Measurements from ENCODE around the gene TNFRSF25. TPM values are rescaled to one million over a fixed set of nuclear protein-coding genes. Genes with fewer than 3 reads are reported as not detected.
"Not testable (repeated sequence)": the region's sequence is repeated elsewhere in the genome, so short reads cannot be mapped to it uniquely, and the experiment has no call there.

The TNFRSF25 gene
- total and polyA plus RNA-seq, 2 donors = 29.1 to 51.6 TPM

- not testable (repeated sequence) for H3K4me1 ChIP-seq (ENCODE audit: control insufficient read depth in 2 of 2, insufficient read depth in 2 of 2, low read length in 2 of 2); H3K9me3 ChIP-seq (ENCODE audit: control insufficient read depth in 2 of 2, insufficient read depth in 1 of 2, low read length in 1 of 2); DNase-seq (ENCODE audit: low read depth in 6 of 9, low spot score in 9 of 9); H3K36me3 ChIP-seq (ENCODE audit: control insufficient read depth in 2 of 2, insufficient read depth in 2 of 2, low read length in 1 of 2); H3K27ac ChIP-seq (ENCODE audit: low read depth in 1 of 2, low read length in 1 of 2); H3K4me3 ChIP-seq (ENCODE audit: low read length in 2 of 2)
- H3K27me3 ChIP-seq (ENCODE audit: control insufficient read depth in 2 of 2, insufficient read depth in 1 of 2, low read length in 1 of 2) = peaks cover 61 to 89% of the 10 kb centered on the region in 2 donors
- WGBS = 14% methylated on average over 85 of the region's 85 CpGs
These were observed 11.8 kb downstream of the TNFRSF25 start for GRCh38 chr1:6453895-6454855.

- peaks cover 0 to 3% of the 10 kb centered on the region in 2 donors for H3K4me1 ChIP-seq (ENCODE audit: control insufficient read depth in 2 of 2, insufficient read depth in 2 of 2, low read length in 2 of 2)
- H3K27ac ChIP-seq (ENCODE audit: low read depth in 1 of 2, low read length in 1 of 2) = no peak overlapping the region
- no peak for DNase-seq (ENCODE audit: low read depth in 6 of 9, low spot score in 9 of 9)
- H3K4me3 ChIP-seq (ENCODE audit: low read length in 2 of 2) = no peak overlapping the region
- 85% methylated on average over 6 of the region's 6 CpGs for WGBS
- no peaks in the 10 kb centered on the region for H3K36me3 ChIP-seq (ENCODE audit: control insufficient read depth in 2 of 2, insufficient read depth in 2 of 2, low read length in 1 of 2)
- peaks cover 73 to 93% of the 10 kb centered on the region in 2 donors for H3K27me3 ChIP-seq (ENCODE audit: control insufficient read depth in 2 of 2, insufficient read depth in 1 of 2, low read length in 1 of 2)
- no peaks in the 10 kb centered on the region for H3K9me3 ChIP-seq (ENCODE audit: control insufficient read depth in 2 of 2, insufficient read depth in 1 of 2, low read length in 1 of 2)
These were observed 15.0 kb downstream of the TNFRSF25 start for GRCh38 chr1:6450943-6451373.

GRCh38 chr1:6450486-6450885, 15.5 kb downstream of the TNFRSF25 start:
- not testable (repeated sequence) for DNase-seq (ENCODE audit: low read depth in 6 of 9, low spot score in 9 of 9); H3K4me1 ChIP-seq (ENCODE audit: control insufficient read depth in 2 of 2, insufficient read depth in 2 of 2, low read length in 2 of 2); H3K27ac ChIP-seq (ENCODE audit: low read depth in 1 of 2, low read length in 1 of 2); H3K36me3 ChIP-seq (ENCODE audit: control insufficient read depth in 2 of 2, insufficient read depth in 2 of 2, low read length in 1 of 2); H3K9me3 ChIP-seq (ENCODE audit: control insufficient read depth in 2 of 2, insufficient read depth in 1 of 2, low read length in 1 of 2); H3K4me3 ChIP-seq (ENCODE audit: low read length in 2 of 2)
- 28% methylated on average over 10 of the region's 10 CpGs for WGBS
- H3K27me3 ChIP-seq (ENCODE audit: control insufficient read depth in 2 of 2, insufficient read depth in 1 of 2, low read length in 1 of 2) = peaks cover 71 to 92% of the 10 kb centered on the region in 2 donors

GRCh38 chr1:6450005-6450450, 15.9 kb downstream of the TNFRSF25 start:
- Histone ChIP-seq H3K4me1 (ENCODE audit: control insufficient read depth in 2 of 2, insufficient read depth in 2 of 2, low read length in 2 of 2) (peaks cover 0 to 3% of the 10 kb centered on the region in 2 donors), H3K36me3 (ENCODE audit: control insufficient read depth in 2 of 2, insufficient read depth in 2 of 2, low read length in 1 of 2) (no peaks in the 10 kb centered on the region), H3K9me3 (ENCODE audit: control insufficient read depth in 2 of 2, insufficient read depth in 1 of 2, low read length in 1 of 2) (no peaks in the 10 kb centered on the region), H3K27ac (ENCODE audit: low read depth in 1 of 2, low read length in 1 of 2) (no peak overlapping the region), H3K27me3 (ENCODE audit: control insufficient read depth in 2 of 2, insufficient read depth in 1 of 2, low read length in 1 of 2) (peaks cover 70 to 95% of the 10 kb centered on the region in 2 donors), H3K4me3 (ENCODE audit: low read length in 2 of 2) (no peak overlapping the region)
- WGBS = 23% methylated on average over 7 of the region's 7 CpGs
- DNase-seq (ENCODE audit: low read depth in 6 of 9, low spot score in 9 of 9) = no peak

- no peak for DNase-seq (ENCODE audit: low read depth in 6 of 9, low spot score in 9 of 9)
- Histone ChIP-seq H3K4me1 (ENCODE audit: control insufficient read depth in 2 of 2, insufficient read depth in 2 of 2, low read length in 2 of 2) (peaks cover 0 to 3% of the 10 kb centered on the region in 2 donors), H3K27me3 (ENCODE audit: control insufficient read depth in 2 of 2, insufficient read depth in 1 of 2, low read length in 1 of 2) (peaks cover 63 to 98% of the 10 kb centered on the region in 2 donors), H3K36me3 (ENCODE audit: control insufficient read depth in 2 of 2, insufficient read depth in 2 of 2, low read length in 1 of 2) (no peaks in the 10 kb centered on the region), H3K9me3 (ENCODE audit: control insufficient read depth in 2 of 2, insufficient read depth in 1 of 2, low read length in 1 of 2) (no peaks in the 10 kb centered on the region), H3K4me3 (ENCODE audit: low read length in 2 of 2) (no peak overlapping the region), H3K27ac (ENCODE audit: low read depth in 1 of 2, low read length in 1 of 2) (no peak overlapping the region)
- 6% methylated on average over 65 of the region's 66 CpGs for WGBS
These were observed 17.0 kb downstream of the TNFRSF25 start for GRCh38 chr1:6448749-6449631.

- no peak overlapping the region for H3K4me3 ChIP-seq (ENCODE audit: low read length in 2 of 2)
- DNase-seq (ENCODE audit: low read depth in 6 of 9, low spot score in 9 of 9) = no peak
- no peaks in the 10 kb centered on the region for H3K9me3 ChIP-seq (ENCODE audit: control insufficient read depth in 2 of 2, insufficient read depth in 1 of 2, low read length in 1 of 2)
- H3K36me3 ChIP-seq (ENCODE audit: control insufficient read depth in 2 of 2, insufficient read depth in 2 of 2, low read length in 1 of 2) = no peaks in the 10 kb centered on the region
- H3K27ac ChIP-seq (ENCODE audit: low read depth in 1 of 2, low read length in 1 of 2) = no peak overlapping the region
- 4% methylated on average over 68 of the region's 68 CpGs for WGBS
- peaks cover 0 to 3% of the 10 kb centered on the region in 2 donors for H3K4me1 ChIP-seq (ENCODE audit: control insufficient read depth in 2 of 2, insufficient read depth in 2 of 2, low read length in 2 of 2)
- peaks cover 63 to 97% of the 10 kb centered on the region in 2 donors for H3K27me3 ChIP-seq (ENCODE audit: control insufficient read depth in 2 of 2, insufficient read depth in 1 of 2, low read length in 1 of 2)
These were observed 17.9 kb downstream of the TNFRSF25 start for GRCh38 chr1:6447818-6448748.

GRCh38 chr1:6447016-6447817, 18.8 kb downstream of the TNFRSF25 start:
- no peak for DNase-seq (ENCODE audit: low read depth in 6 of 9, low spot score in 9 of 9)
- Histone ChIP-seq H3K4me1 (ENCODE audit: control insufficient read depth in 2 of 2, insufficient read depth in 2 of 2, low read length in 2 of 2) (peaks cover 0 to 3% of the 10 kb centered on the region in 2 donors), H3K9me3 (ENCODE audit: control insufficient read depth in 2 of 2, insufficient read depth in 1 of 2, low read length in 1 of 2) (no peaks in the 10 kb centered on the region), H3K36me3 (ENCODE audit: control insufficient read depth in 2 of 2, insufficient read depth in 2 of 2, low read length in 1 of 2) (no peaks in the 10 kb centered on the region), H3K27me3 (ENCODE audit: control insufficient read depth in 2 of 2, insufficient read depth in 1 of 2, low read length in 1 of 2) (peaks cover 58 to 89% of the 10 kb centered on the region in 2 donors), H3K27ac (ENCODE audit: low read depth in 1 of 2, low read length in 1 of 2) (no peak overlapping the region), H3K4me3 (ENCODE audit: low read length in 2 of 2) (no peak overlapping the region)
- 3% methylated on average over 67 of the region's 67 CpGs for WGBS

- Histone ChIP-seq H3K4me1 (ENCODE audit: control insufficient read depth in 2 of 2, insufficient read depth in 2 of 2, low read length in 2 of 2) (peaks cover 0 to 3% of the 10 kb centered on the region in 2 donors), H3K36me3 (ENCODE audit: control insufficient read depth in 2 of 2, insufficient read depth in 2 of 2, low read length in 1 of 2) (no peaks in the 10 kb centered on the region), H3K27me3 (ENCODE audit: control insufficient read depth in 2 of 2, insufficient read depth in 1 of 2, low read length in 1 of 2) (peaks cover 62 to 88% of the 10 kb centered on the region in 2 donors), H3K9me3 (ENCODE audit: control insufficient read depth in 2 of 2, insufficient read depth in 1 of 2, low read length in 1 of 2) (no peaks in the 10 kb centered on the region), H3K4me3 (ENCODE audit: low read length in 2 of 2) (no peak overlapping the region), H3K27ac (ENCODE audit: low read depth in 1 of 2, low read length in 1 of 2) (no peak overlapping the region)
- DNase-seq (ENCODE audit: low read depth in 6 of 9, low spot score in 9 of 9) = no peak
- WGBS = 63% methylated on average over 4 of the region's 4 CpGs
These were observed 19.3 kb downstream of the TNFRSF25 start for GRCh38 chr1:6446665-6447015.
